ENCODE data around the gene PTP4A1. TPM values are rescaled to one million over a fixed set of nuclear protein-coding genes. Genes with fewer than 3 reads are reported as not detected.

PTP4A1 gene
- total and polyA plus RNA-seq, 2 of the 13 experiments (the other 11 are each of a cell fraction or from before 2014, with no cell fraction given): 141 to 376 TPM

- no peak for TF ChIP-seq TFAP4 (IDR thresholded peaks at IDR 0.05; ENCODE audit: borderline replicate concordance, low read depth)
- no peak for TF ChIP-seq KDM3A (CRISPR knock-in tag; IDR thresholded peaks at IDR 0.05; ENCODE audit: low read depth)
- TF ChIP-seq, protein P1, sequence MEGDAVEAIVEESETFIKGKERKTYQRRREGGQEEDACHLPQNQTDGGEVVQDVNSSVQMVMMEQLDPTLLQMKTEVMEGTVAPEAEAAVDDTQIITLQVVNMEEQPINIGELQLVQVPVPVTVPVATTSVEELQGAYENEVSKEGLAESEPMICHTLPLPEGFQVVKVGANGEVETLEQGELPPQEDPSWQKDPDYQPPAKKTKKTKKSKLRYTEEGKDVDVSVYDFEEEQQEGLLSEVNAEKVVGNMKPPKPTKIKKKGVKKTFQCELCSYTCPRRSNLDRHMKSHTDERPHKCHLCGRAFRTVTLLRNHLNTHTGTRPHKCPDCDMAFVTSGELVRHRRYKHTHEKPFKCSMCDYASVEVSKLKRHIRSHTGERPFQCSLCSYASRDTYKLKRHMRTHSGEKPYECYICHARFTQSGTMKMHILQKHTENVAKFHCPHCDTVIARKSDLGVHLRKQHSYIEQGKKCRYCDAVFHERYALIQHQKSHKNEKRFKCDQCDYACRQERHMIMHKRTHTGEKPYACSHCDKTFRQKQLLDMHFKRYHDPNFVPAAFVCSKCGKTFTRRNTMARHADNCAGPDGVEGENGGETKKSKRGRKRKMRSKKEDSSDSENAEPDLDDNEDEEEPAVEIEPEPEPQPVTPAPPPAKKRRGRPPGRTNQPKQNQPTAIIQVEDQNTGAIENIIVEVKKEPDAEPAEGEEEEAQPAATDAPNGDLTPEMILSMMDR (CRISPR knock-in tag; IDR thresholded peaks at IDR 0.05): no peak
- TF ChIP-seq, protein P2, sequence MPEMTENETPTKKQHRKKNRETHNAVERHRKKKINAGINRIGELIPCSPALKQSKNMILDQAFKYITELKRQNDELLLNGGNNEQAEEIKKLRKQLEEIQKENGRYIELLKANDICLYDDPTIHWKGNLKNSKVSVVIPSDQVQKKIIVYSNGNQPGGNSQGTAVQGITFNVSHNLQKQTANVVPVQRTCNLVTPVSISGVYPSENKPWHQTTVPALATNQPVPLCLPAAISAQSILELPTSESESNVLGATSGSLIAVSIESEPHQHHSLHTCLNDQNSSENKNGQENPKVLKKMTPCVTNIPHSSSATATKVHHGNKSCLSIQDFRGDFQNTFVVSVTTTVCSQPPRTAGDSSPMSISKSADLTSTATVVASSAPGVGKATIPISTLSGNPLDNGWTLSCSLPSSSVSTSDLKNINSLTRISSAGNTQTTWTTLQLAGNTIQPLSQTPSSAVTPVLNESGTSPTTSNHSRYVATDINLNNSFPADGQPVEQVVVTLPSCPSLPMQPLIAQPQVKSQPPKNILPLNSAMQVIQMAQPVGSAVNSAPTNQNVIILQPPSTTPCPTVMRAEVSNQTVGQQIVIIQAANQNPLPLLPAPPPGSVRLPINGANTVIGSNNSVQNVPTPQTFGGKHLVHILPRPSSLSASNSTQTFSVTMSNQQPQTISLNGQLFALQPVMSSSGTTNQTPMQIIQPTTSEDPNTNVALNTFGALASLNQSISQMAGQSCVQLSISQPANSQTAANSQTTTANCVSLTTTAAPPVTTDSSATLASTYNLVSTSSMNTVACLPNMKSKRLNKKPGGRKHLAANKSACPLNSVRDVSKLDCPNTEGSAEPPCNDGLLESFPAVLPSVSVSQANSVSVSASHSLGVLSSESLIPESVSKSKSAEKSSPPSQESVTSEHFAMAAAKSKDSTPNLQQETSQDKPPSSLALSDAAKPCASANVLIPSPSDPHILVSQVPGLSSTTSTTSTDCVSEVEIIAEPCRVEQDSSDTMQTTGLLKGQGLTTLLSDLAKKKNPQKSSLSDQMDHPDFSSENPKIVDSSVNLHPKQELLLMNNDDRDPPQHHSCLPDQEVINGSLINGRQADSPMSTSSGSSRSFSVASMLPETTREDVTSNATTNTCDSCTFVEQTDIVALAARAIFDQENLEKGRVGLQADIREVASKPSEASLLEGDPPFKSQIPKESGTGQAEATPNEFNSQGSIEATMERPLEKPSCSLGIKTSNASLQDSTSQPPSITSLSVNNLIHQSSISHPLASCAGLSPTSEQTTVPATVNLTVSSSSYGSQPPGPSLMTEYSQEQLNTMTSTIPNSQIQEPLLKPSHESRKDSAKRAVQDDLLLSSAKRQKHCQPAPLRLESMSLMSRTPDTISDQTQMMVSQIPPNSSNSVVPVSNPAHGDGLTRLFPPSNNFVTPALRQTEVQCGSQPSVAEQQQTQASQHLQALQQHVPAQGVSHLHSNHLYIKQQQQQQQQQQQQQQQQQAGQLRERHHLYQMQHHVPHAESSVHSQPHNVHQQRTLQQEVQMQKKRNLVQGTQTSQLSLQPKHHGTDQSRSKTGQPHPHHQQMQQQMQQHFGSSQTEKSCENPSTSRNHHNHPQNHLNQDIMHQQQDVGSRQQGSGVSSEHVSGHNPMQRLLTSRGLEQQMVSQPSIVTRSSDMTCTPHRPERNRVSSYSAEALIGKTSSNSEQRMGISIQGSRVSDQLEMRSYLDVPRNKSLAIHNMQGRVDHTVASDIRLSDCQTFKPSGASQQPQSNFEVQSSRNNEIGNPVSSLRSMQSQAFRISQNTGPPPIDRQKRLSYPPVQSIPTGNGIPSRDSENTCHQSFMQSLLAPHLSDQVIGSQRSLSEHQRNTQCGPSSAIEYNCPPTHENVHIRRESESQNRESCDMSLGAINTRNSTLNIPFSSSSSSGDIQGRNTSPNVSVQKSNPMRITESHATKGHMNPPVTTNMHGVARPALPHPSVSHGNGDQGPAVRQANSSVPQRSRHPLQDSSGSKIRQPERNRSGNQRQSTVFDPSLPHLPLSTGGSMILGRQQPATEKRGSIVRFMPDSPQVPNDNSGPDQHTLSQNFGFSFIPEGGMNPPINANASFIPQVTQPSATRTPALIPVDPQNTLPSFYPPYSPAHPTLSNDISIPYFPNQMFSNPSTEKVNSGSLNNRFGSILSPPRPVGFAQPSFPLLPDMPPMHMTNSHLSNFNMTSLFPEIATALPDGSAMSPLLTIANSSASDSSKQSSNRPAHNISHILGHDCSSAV (CRISPR knock-in tag; IDR thresholded peaks at IDR 0.05; ENCODE audit: borderline replicate concordance): no peak
- no peak for TF ChIP-seq EP300 (IDR thresholded peaks at IDR 0.05; ENCODE audit: low read depth in 2 of 2, low read length in 2 of 2)
- no peak for TF ChIP-seq EP300 (CRISPR knock-in tag; IDR thresholded peaks at IDR 0.05; ENCODE audit: borderline replicate concordance)
- TF ChIP-seq ZFP36 (IDR thresholded peaks at IDR 0.05; ENCODE audit: borderline replicate concordance, low read depth, low read length, partially characterized antibody): no peak
- TF ChIP-seq PHF5A (CRISPR knock-in tag; IDR thresholded peaks at IDR 0.05; ENCODE audit: low read depth, unreplicated experiment): peak; percentile 10
- TF ChIP-seq MYC (CRISPR knock-in tag; IDR thresholded peaks at IDR 0.05; ENCODE audit: borderline replicate concordance): no peak
- TF ChIP-seq ATF7 (IDR thresholded peaks at IDR 0.05): no peak
- no peak for TF ChIP-seq ATF7 (CRISPR knock-in tag; IDR thresholded peaks at IDR 0.05)
- TF ChIP-seq ZFP82 (CRISPR knock-in tag; IDR thresholded peaks at IDR 0.05; ENCODE audit: borderline replicate concordance): no peak
- no peak for TF ChIP-seq ZNF615 (CRISPR knock-in tag; IDR thresholded peaks at IDR 0.05; ENCODE audit: borderline replicate concordance)
- TF ChIP-seq ZNF460 (CRISPR knock-in tag; IDR thresholded peaks at IDR 0.05; ENCODE audit: borderline replicate concordance): no peak
- TF ChIP-seq CHD4 (IDR thresholded peaks at IDR 0.05; ENCODE audit: borderline replicate concordance, low read length): 0 out of 2 replicates have a peak, but pooled peaks have one; percentile 58
- 0 out of 2 replicates have a peak, but pooled peaks have one; percentile 38 for TF ChIP-seq REPIN1 (CRISPR knock-in tag; IDR thresholded peaks at IDR 0.05; ENCODE audit: borderline replicate concordance, low read depth)
- no peak for TF ChIP-seq GATA4 (IDR thresholded peaks at IDR 0.05; ENCODE audit: borderline replicate concordance, low read depth)
- 0 out of 2 replicates have a peak, but pooled peaks have one; percentile 74 for TF ChIP-seq ZNF30 (CRISPR knock-in tag; IDR thresholded peaks at IDR 0.05)
These were observed 6.3 kb upstream of the PTP4A1 start (continued) for GRCh38 chr6:63565727-63566596.
